H1 (cell line): Measurements from ENCODE around the gene EFCAB13. TPM values are rescaled to one million over a fixed set of nuclear protein-coding genes. Genes with fewer than 3 reads are reported as not detected.

Source experiments
- CTCF ChIA-PET: fragments of 300-600 bp; sonication (Branson Sonifier 250); formaldehyde crosslinking; loops from one replicate; lab custom pipeline; 2021; ENCODE audit not compliant: partially characterized antibody; lab: Charles Lee
- POLR2A ChIA-PET: fragments of 300-600 bp; sonication (Branson Sonifier 250); formaldehyde crosslinking; loops from one replicate; lab custom pipeline; 2021; ENCODE audit warnings: inconsistent platforms; ENCODE audit not compliant: partially characterized antibody; lab: Charles Lee
- DNase-seq, 2 experiments: peaks; one replicate each; pipeline versions ENCODE4 v3.0.0 to v3.0.0-alpha.2; 2010 to 2022; ENCODE audit warnings: low spot score in 2 of 2, low read depth in 1 of 2, mixed read lengths in 1 of 2
- FAIRE-seq: peaks from 2 replicates; lab custom pipeline; 2011; peaks lifted over from hg19 to GRCh38; lab: Jason Lieb, UNC
- H2AFZ ChIP-seq: 2 replicates; pipeline ENCODE4 v1.8.1; 2012; ENCODE audit warnings: low read length, inconsistent platforms
- H2AK5ac ChIP-seq: 2 replicates; pipeline ENCODE4 v1.6.1; 2013; ENCODE audit warnings: low read depth, low read length
- H2BK120ac ChIP-seq: replicated peaks from 2 replicates; pipeline ENCODE3; 2013; ENCODE audit warnings: low read depth, low read length, inconsistent platforms
- H2BK12ac ChIP-seq: 2 replicates; pipeline ENCODE4 v1.6.1; 2013; ENCODE audit warnings: low read depth, low read length
- H2BK15ac ChIP-seq: 2 replicates; pipeline ENCODE4 v1.6.1; 2013; ENCODE audit warnings: low read length
- H2BK20ac ChIP-seq: 2 replicates; pipeline ENCODE4 v1.6.1; 2013; ENCODE audit warnings: low read length
- H2BK5ac ChIP-seq: 2 replicates; pipeline ENCODE4 v1.6.1; 2013; ENCODE audit warnings: low read depth, low read length
- H3K14ac ChIP-seq: 2 replicates; pipeline ENCODE4 v1.6.1; 2013; ENCODE audit warnings: inconsistent platforms; ENCODE audit not compliant: insufficient read length
- H3K18ac ChIP-seq: 2 replicates; pipeline ENCODE4 v1.6.1; 2013; ENCODE audit warnings: low read length; ENCODE audit errors: extremely low read depth
- H3K23ac ChIP-seq: 2 replicates; pipeline ENCODE4 v1.6.1; 2013; ENCODE audit warnings: inconsistent platforms; ENCODE audit not compliant: insufficient read length
- H3K23me2 ChIP-seq: 2 replicates; pipeline ENCODE4 v1.6.1; 2013; ENCODE audit warnings: low read depth, low read length
- H3K27ac ChIP-seq: 2 replicates; pipeline ENCODE4 v1.6.1; 2011; ENCODE audit warnings: low read depth, low read length, inconsistent platforms
- H3K27me3 ChIP-seq, 4 experiments: replicated peaks in 1 of 4; 1 replicate in 1 of 4; 2 replicates in 3 of 4; pipeline versions ENCODE4 v1.6.1 to v1.8.1; 2011 to 2013; ENCODE audit warnings: low read length in 3 of 4, mild to moderate bottlenecking in 3 of 4, inconsistent platforms in 2 of 4, mixed read lengths in 2 of 4, moderate library complexity in 1 of 4; ENCODE audit not compliant: control insufficient read depth in 3 of 4, insufficient read depth in 3 of 4; ENCODE audit errors: extremely low read depth in 1 of 4
- H3K36me3 ChIP-seq, 4 experiments: 2 replicates each; pipeline versions ENCODE4 v1.6.1 to v1.8.1; 2011 to 2013; ENCODE audit warnings: mild to moderate bottlenecking in 4 of 4, low read length in 3 of 4, moderate library complexity in 2 of 4, control low read depth in 1 of 4, inconsistent platforms in 1 of 4; ENCODE audit not compliant: insufficient read depth in 4 of 4, control insufficient read depth in 2 of 4
- H3K4ac ChIP-seq: replicated peaks from 2 replicates; pipeline ENCODE3; 2013; ENCODE audit warnings: low read length, low read depth, mixed read lengths, inconsistent platforms; ENCODE audit not compliant: insufficient read length
- H3K4me1 ChIP-seq, 4 experiments: replicated peaks in 1 of 4; 1 replicate in 1 of 4; 2 replicates in 3 of 4; pipeline versions ENCODE4 v1.6.1 to v1.8.1; 2011 to 2013; ENCODE audit warnings: low read length in 3 of 4, inconsistent platforms in 2 of 4, mixed read lengths in 1 of 4; ENCODE audit not compliant: insufficient read depth in 4 of 4, control insufficient read depth in 3 of 4
- H3K4me2 ChIP-seq, 2 experiments: 2 replicates each; pipeline versions ENCODE4 v1.6.1 to v1.8.1; 2011 to 2013; ENCODE audit warnings: low read depth in 2 of 2, low read length in 2 of 2, control low read depth in 1 of 2, inconsistent platforms in 1 of 2, mild to moderate bottlenecking in 1 of 2; ENCODE audit not compliant: insufficient read depth in 1 of 2
- H3K4me3 ChIP-seq, 4 experiments: fragments of 200-600, 300-600 bp in 1 of 4; sonication (generic), shearing (Covaris generic), sonication (Bioruptor Twin) in 1 of 4; 2 replicates each; pipeline versions ENCODE4 v1.5.1 to v1.8.1; 2011 to 2016; ENCODE audit warnings: low read length in 4 of 4, low read depth in 3 of 4, control low read depth in 2 of 4, inconsistent platforms in 2 of 4, mild to moderate bottlenecking in 2 of 4, mixed read lengths in 1 of 4, moderate library complexity in 1 of 4; ENCODE audit not compliant: insufficient read depth in 2 of 4; ENCODE audit errors: extremely low read depth in 1 of 4
- H3K56ac ChIP-seq: replicated peaks from 2 replicates; pipeline ENCODE3; 2013; ENCODE audit warnings: low read depth, mild to moderate bottlenecking, mixed read lengths, low read length, inconsistent platforms; ENCODE audit not compliant: insufficient read length
- H3K79me1 ChIP-seq: 2 replicates; pipeline ENCODE4 v1.6.1; 2013; ENCODE audit warnings: low read depth, low read length, control low read depth
- H3K79me2 ChIP-seq, 2 experiments: 2 replicates each; pipeline versions ENCODE4 v1.6.1 to v1.8.1; 2012 to 2013; ENCODE audit warnings: low read length in 2 of 2, mild to moderate bottlenecking in 2 of 2, inconsistent platforms in 1 of 2; ENCODE audit not compliant: insufficient read depth in 2 of 2, control insufficient read depth in 1 of 2
- H3K9ac ChIP-seq, 4 experiments: replicated peaks in 1 of 4; 1 replicate in 1 of 4; 2 replicates in 3 of 4; pipeline versions ENCODE4 v1.6.1 to v1.8.1; 2011 to 2013; ENCODE audit warnings: low read depth in 3 of 4, low read length in 3 of 4, control low read depth in 2 of 4, mild to moderate bottlenecking in 2 of 4, moderate library complexity in 2 of 4, inconsistent platforms in 1 of 4; ENCODE audit errors: extremely low read depth in 1 of 4
- H3K9me3 ChIP-seq, 2 experiments: 2 replicates each; pipeline versions ENCODE4 v1.6.1 to v1.8.1; 2012 to 2013; ENCODE audit warnings: mild to moderate bottlenecking in 2 of 2, moderate library complexity in 2 of 2, control low read depth in 1 of 2, inconsistent platforms in 1 of 2, low read depth in 1 of 2, low read length in 1 of 2, mixed read lengths in 1 of 2; ENCODE audit not compliant: insufficient read depth in 2 of 2
- H4K20me1 ChIP-seq, 2 experiments: replicated peaks in 1 of 2; 2 replicates each; pipeline versions ENCODE3 to v1.8.1; 2011 to 2013; ENCODE audit warnings: inconsistent platforms in 2 of 2, low read length in 2 of 2, mild to moderate bottlenecking in 1 of 2; ENCODE audit not compliant: insufficient read depth in 2 of 2, control insufficient read depth in 1 of 2
- H4K5ac ChIP-seq: 2 replicates; pipeline ENCODE4 v1.6.1; 2013; ENCODE audit warnings: low read length, low read depth, mixed read lengths, inconsistent platforms; ENCODE audit not compliant: insufficient read length
- H4K8ac ChIP-seq: 2 replicates; pipeline ENCODE4 v1.8.0; 2013; ENCODE audit warnings: mild to moderate bottlenecking, moderate library complexity, low read length, inconsistent platforms; ENCODE audit not compliant: insufficient read depth; ENCODE audit errors: extremely low read depth
- H4K91ac ChIP-seq: replicated peaks from 2 replicates; pipeline ENCODE3; 2013; ENCODE audit warnings: low read length, mixed read lengths, inconsistent platforms; ENCODE audit not compliant: insufficient read length
- CEBPB ChIP-seq: IDR thresholded peaks from 2 replicates; pipeline ENCODE4 v1.6.1; 2012; ENCODE audit warnings: low read depth, low read length
- CREB1 ChIP-seq: IDR thresholded peaks from 2 replicates; pipeline ENCODE4 v1.6.1; 2012; ENCODE audit warnings: inconsistent platforms
- JUND ChIP-seq: IDR thresholded peaks from 2 replicates; pipeline ENCODE4 v1.6.1; 2011; ENCODE audit warnings: mild to moderate bottlenecking, improper control_type of control experiment, low read length
- KDM4A ChIP-seq: IDR thresholded peaks from one replicate; pipeline ENCODE4 v1.7.1; 2012; ENCODE audit warnings: low read depth, mild to moderate bottlenecking, moderate library complexity, low read length, inconsistent platforms; ENCODE audit not compliant: severe bottlenecking
- WGBS, 2 experiments: shearing (Covaris generic) in 1 of 2; methylation state at CpG; one replicate each; pipeline versions ENCODE4 v1.1.6 to v1.1.7; 2013 to 2015; ENCODE audit warnings: low lambda C conversion rate in 2 of 2, mixed read lengths in 2 of 2, inconsistent platforms in 1 of 2, low coverage in 1 of 2, missing lambda C conversion rate in 1 of 2; ENCODE audit not compliant: insufficient replicate concordance in 2 of 2, insufficient coverage in 1 of 2, insufficient read length in 1 of 2; ENCODE audit errors: extremely low coverage in 1 of 2, missing lambda C conversion rate in 1 of 2; 5-methylcytosine and 5-hydroxymethylcytosine counted together
- polyA plus RNA-seq, 7 experiments: library from polyadenylated mRNA; depleted of rRNA in 3 of 7; stranded (reverse) in 5 of 7; unstranded in 2 of 7; fragments of >200 nt in 5 of 7; fragments of 200-250 nt in 2 of 7; gene quantifications; 1 replicate in 5 of 7; 2 replicates in 1 of 7; 4 replicates in 1 of 7; pipeline versions ENCODE4 v1.2.1 to v1.2.3, GENCODE V29; 2011 to 2013; ENCODE audit warnings: missing spikeins in 2 of 7, mixed read lengths in 2 of 7
- total RNA-seq: library from RNA; stranded (reverse); fragmentation: NEBNext Ultra II Directional; extraction: Animal tissue kit (Norgen Biotek cat#: 25700); gene quantifications from 2 replicates; pipeline ENCODE4 v1.2.1, GENCODE V29; 2021

EFCAB13 gene
- total and polyA plus RNA-seq, 2 of the 8 experiments (the other 6 are each of a cell fraction or from before 2014, with no cell fraction given) = 0.12 to 2.0 TPM

- POLR2A ChIA-PET = no interaction called here
- Histone ChIP-seq H3K23ac (no peak overlapping the region), H3K4me3 (no peak overlapping the region), H2BK20ac (no peak overlapping the region), H3K18ac (no peak overlapping the region), H3K14ac (no peak overlapping the region), H4K91ac (no peak overlapping the region), H4K5ac (no peak overlapping the region), H3K27ac (no peak overlapping the region), H3K79me2 (no peaks in the 10 kb centered on the region), H4K8ac (no peak overlapping the region), H3K4ac (no peak overlapping the region), H2AFZ (no peak overlapping the region), H3K4me2 (no peak overlapping the region), H3K9me3 (no peaks in the 10 kb centered on the region), H3K56ac (no peak overlapping the region)
- no peak for FAIRE-seq
- TF ChIP-seq JUND (no peak), CEBPB (no peak), KDM4A (no peak), CREB1 (no peak)
- TF ChIP-seq, all 59 proteins: peak for 0
- Histone ChIP-seq H2BK5ac (no peak overlapping the region), H3K4me1 (no peaks in the 10 kb centered on the region), H3K27me3 (no peaks in the 10 kb centered on the region), H3K23me2 (no peaks in the 10 kb centered on the region), H2AK5ac (no peak overlapping the region), H2BK15ac (no peak overlapping the region), H3K79me1 (no peaks in the 10 kb centered on the region), H2BK120ac (no peak overlapping the region), H4K20me1 (no peaks in the 10 kb centered on the region), H3K36me3 (no peaks in the 10 kb centered on the region), H3K9ac (no peak overlapping the region), H2BK12ac (no peak overlapping the region)
- CTCF ChIA-PET = no interaction called here
- WGBS, 2 experiments = 85% methylated on average over 1 of the region's 1 CpG; no CpG with 5 or more reads in 1 of the 2 experiments
- no peak for DNase-seq
Observed at GRCh38 chr17:47373002-47373401, 49.2 kb downstream of the EFCAB13 start.
